Type B pancreatic cell (in vitro differentiated cells): ENCODE measurements around the gene CXXC5. TPM values are rescaled to one million over a fixed set of nuclear protein-coding genes. Genes with fewer than 3 reads are reported as not detected.

Source experiments
- DNase-seq: peaks from one replicate; pipeline ENCODE4 v3.0.0; 2021; ENCODE audit warnings: mixed read lengths; ENCODE audit not compliant: unreplicated experiment; ENCODE audit errors: extremely low spot score
- H3K27ac Mint-ChIP-seq: 2 replicates; pipeline ENCODE4 v1.8.0; 2021; ENCODE audit warnings: mild to moderate bottlenecking, mixed read lengths
- H3K27me3 Mint-ChIP-seq: 2 replicates; pipeline ENCODE4 v1.8.0; 2021; ENCODE audit warnings: mixed read lengths
- H3K36me3 Mint-ChIP-seq: 2 replicates; pipeline ENCODE4 v1.8.0; 2021; ENCODE audit warnings: mixed read lengths
- H3K4me1 Mint-ChIP-seq: one replicate; pipeline ENCODE4 v1.8.0; 2021; ENCODE audit warnings: mixed read lengths; ENCODE audit not compliant: unreplicated experiment
- H3K4me3 Mint-ChIP-seq: 2 replicates; pipeline ENCODE4 v1.8.0; 2021; ENCODE audit warnings: mild to moderate bottlenecking, mixed read lengths
- H3K9me3 Mint-ChIP-seq: 2 replicates; pipeline ENCODE4 v1.8.0; 2021; ENCODE audit warnings: mixed read lengths
- CTCF ChIP-seq: fragments of 200-600 bp; sonication (generic); conservative IDR thresholded peaks from 2 replicates; pipeline ENCODE4 v1.5.0; 2021; ENCODE audit warnings: antibody characterized with exemption, mild to moderate bottlenecking
- total RNA-seq: library from RNA; stranded (reverse); gene quantifications from 2 replicates; pipeline ENCODE4 v1.2.1, GENCODE V29; 2021; ENCODE audit warnings: low replicate concordance

The CXXC5 gene
- total RNA-seq, 1 donor from 2014 or later = 58.6 TPM

- peak overlapping the region; percentile 68 for H3K4me3 Mint-ChIP-seq
- H3K4me1 Mint-ChIP-seq = peaks cover 23% of the 10 kb centered on the region
- H3K27me3 Mint-ChIP-seq = no peaks in the 10 kb centered on the region
- peaks cover 9% of the 10 kb centered on the region for H3K36me3 Mint-ChIP-seq
- no peak for DNase-seq
- no peaks in the 10 kb centered on the region for H3K9me3 Mint-ChIP-seq
- peak overlapping the region; percentile 77 for H3K27ac Mint-ChIP-seq
- TF ChIP-seq CTCF = no peak
Observed at GRCh38 chr5:139677736-139678613, 29.8 kb downstream of the CXXC5 start.

- Mint-ChIP-seq H3K4me3 (no peak overlapping the region), H3K36me3 (peaks cover 14% of the 10 kb centered on the region), H3K27me3 (no peaks in the 10 kb centered on the region), H3K9me3 (no peaks in the 10 kb centered on the region), H3K27ac (no peak overlapping the region), H3K4me1 (peaks cover 31% of the 10 kb centered on the region)
- TF ChIP-seq CTCF = no peak
- DNase-seq = no peak
Observed at GRCh38 chr5:139678751-139679750, 30.9 kb downstream of the CXXC5 start.

- H3K4me3 Mint-ChIP-seq = no peak overlapping the region
- H3K27ac Mint-ChIP-seq = no peak overlapping the region
- TF ChIP-seq CTCF = no peak
- no peaks in the 10 kb centered on the region for H3K9me3 Mint-ChIP-seq
- H3K36me3 Mint-ChIP-seq = peaks cover 10% of the 10 kb centered on the region
- H3K4me1 Mint-ChIP-seq = peaks cover 32% of the 10 kb centered on the region
- no peak for DNase-seq
- H3K27me3 Mint-ChIP-seq = no peaks in the 10 kb centered on the region
Observed at GRCh38 chr5:139680368-139681111, 32.4 kb downstream of the CXXC5 start.

- TF ChIP-seq CTCF = no peak
- DNase-seq = no peak
- H3K4me3 Mint-ChIP-seq = no peak overlapping the region
- H3K27ac Mint-ChIP-seq = no peak overlapping the region
- peaks cover 10% of the 10 kb centered on the region for H3K36me3 Mint-ChIP-seq
- H3K9me3 Mint-ChIP-seq = no peaks in the 10 kb centered on the region
- peaks cover 37% of the 10 kb centered on the region for H3K4me1 Mint-ChIP-seq
- H3K27me3 Mint-ChIP-seq = no peaks in the 10 kb centered on the region
Observed at GRCh38 chr5:139681112-139681458, 32.9 kb downstream of the CXXC5 start.

- Mint-ChIP-seq H3K36me3 (peaks cover 13% of the 10 kb centered on the region), H3K27me3 (no peaks in the 10 kb centered on the region), H3K4me1 (peaks cover 40% of the 10 kb centered on the region), H3K27ac (no peak overlapping the region), H3K4me3 (no peak overlapping the region), H3K9me3 (no peaks in the 10 kb centered on the region)
- no peak for TF ChIP-seq CTCF
- DNase-seq = no peak
Observed at GRCh38 chr5:139681466-139681865, 33.3 kb downstream of the CXXC5 start.
